Myocyte (in vitro differentiated cells): ENCODE measurements around the gene GTPBP3. TPM values are rescaled to one million over a fixed set of nuclear protein-coding genes. Genes with fewer than 3 reads are reported as not detected.

Source experiments
- DNase-seq: peaks from one replicate; pipeline ENCODE4 v3.0.0-alpha.2; 2012; ENCODE audit warnings: low read depth
- total RNA-seq: library from RNA; depleted of rRNA; stranded (reverse); fragments of >200 nt; gene quantifications from 2 replicates; pipeline ENCODE4 v1.2.3, GENCODE V29; 2014

Gene GTPBP3
- total RNA-seq, 1 donor from 2014 or later: 20.2 TPM

DNA sequence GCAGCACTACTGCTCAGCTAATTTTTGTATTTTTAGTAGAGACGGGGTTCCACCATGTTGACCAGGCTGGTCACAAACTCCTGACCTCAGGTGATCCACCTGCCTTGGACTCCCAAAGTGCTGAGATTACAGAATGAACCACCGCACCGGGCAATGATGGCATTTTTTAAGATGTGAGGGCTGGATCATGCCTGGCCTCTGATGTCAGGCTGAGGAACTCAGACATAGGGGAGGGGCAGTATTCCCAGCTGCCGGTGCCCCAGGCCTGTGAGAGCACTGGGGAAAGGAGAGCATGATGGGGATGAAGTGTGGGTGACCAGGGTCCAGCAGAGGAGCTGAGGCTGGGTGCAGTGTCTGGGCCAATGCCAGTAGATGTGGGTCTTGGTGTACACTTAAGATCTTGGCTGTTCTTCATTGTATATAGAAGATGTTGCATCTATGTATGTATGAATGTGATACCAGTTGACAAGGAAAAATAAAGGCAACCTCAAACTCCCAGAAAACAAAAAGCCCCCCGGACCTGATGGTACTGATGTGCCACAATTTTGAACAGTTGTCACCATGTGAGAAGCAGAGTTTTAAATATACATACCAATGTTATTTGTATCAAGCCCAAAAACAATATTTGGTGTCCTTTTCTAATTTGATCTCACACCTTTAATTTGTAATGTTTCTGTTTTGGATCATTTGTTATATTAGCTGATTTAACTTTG is 43.2 kb downstream of the GTPBP3 start:
- DNase-seq: no peak

DNA sequence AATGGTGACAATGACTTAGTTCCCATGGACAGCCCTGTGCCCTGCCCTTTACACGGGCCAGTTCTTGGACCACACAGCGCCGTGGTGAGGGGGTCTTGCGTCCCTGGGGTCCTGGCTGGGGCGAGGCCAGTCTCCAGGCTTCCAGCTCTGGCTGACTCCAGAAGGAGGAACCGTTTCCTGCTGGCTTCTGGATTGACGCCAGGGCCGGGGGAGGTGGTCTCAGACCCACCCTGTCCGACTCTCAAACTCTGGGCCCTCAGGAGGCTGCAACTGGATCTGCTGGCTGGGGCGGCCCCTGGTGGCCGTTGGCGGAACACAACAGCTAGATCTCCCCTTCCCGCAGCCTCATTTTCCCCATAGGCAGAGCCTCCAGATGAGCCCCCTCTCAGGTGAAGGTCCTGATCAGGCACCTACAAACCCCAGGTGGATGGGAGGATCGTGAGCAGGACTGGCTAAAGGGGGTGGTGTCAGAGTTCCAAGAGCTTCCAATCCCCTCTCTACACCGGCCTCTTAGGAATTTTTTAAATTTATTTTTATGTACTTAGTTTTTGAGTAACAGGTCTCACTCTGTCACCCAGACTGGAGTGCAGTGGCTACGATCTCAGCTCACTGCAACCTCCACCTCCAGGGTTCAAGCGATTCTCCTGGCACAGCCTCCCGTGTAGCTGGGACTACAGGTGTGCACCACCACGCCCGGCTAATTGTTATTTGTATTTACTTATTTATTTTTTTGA is 48.7 kb downstream of the GTPBP3 start:
- DNase-seq: peak; percentile 58

DNA sequence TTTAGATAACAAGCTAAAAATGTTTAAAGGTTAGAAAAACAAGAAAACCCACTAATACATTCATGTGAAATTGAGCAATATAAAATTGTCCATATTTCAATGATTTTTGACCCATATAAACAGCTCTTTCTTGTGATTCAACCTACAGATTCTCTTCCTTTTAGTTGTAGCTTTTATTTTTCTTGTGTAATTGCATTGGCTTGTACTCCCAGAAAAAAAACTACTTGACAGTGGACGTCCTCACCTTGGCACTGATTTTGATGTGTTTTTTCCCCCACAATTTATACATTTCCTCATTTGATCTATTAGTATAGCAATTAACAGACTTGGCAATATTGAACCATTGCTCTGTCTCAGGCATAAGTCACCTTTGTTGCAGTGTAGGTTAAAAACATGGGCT is 51.9 kb downstream of the GTPBP3 start:
- no peak for DNase-seq

DNA sequence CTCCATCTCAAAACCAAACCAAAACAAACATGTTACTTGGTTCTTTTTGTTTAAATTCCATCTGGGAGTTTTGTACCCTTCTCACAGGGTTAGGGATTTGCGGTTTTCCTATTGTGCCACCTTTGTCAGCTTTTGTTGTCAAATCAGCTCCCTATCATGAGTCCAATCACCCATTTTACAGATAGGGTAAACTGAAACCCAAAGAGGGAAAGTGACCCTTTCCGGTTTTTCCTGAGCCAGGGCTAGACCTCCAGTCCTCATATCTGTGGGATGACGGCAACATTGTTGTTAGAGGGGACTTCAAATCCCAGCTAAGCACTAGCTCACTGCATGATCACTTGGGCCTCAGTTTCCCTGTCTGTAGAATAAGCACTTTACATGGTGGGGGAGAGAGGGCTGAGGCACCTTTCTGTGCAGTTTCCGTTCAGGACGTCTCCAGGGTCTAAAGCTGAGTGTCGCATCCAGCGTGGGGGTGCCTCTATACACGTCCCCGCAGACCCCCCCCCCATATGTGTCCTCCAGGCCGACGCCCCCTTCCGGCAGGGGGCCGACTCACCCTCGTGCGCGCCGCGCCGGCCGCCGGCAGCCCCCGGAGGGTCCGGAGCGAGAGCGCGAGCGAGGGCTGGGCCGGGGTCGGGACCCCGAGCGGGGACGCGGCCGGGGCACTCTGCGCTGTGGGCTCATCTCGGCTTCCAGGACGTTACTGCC is 52.8 kb downstream of the GTPBP3 start:
- DNase-seq: no peak

DNA sequence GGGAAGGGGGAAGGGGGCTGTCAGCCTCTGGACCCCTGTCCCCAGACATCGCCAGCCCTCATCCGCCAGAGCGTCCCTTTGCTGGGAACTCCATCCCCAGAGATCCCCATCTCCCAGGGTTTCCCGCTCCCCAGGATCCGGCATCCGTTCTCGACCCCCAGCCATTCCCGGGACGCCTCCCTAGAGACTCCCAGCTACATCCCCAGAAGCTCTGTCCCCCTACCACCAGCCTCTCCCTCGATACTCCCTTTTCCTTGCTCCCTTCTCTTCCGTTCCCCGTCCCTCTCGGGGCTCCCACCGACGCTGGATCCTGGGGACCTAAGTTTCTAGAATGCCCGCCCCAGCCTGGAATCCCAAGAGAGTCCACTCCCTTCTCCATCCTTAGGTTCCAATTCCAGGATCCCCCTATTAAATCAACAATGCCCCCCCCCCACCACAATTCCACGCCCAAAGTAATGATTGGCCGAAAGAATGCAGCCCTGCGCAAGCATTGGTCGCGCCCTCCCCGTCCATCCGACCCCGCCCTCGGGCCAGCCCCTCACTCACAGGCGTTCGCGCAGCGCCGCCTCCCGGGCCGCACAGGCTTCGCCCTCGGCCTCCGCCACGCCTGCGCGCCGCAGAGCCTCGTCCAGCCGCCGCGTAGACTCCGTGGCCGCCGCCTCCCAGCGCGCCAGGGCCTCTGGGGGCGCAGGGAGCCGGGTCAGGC is 53.5 kb downstream of the GTPBP3 start:
- peak; percentile 85 for DNase-seq

DNA sequence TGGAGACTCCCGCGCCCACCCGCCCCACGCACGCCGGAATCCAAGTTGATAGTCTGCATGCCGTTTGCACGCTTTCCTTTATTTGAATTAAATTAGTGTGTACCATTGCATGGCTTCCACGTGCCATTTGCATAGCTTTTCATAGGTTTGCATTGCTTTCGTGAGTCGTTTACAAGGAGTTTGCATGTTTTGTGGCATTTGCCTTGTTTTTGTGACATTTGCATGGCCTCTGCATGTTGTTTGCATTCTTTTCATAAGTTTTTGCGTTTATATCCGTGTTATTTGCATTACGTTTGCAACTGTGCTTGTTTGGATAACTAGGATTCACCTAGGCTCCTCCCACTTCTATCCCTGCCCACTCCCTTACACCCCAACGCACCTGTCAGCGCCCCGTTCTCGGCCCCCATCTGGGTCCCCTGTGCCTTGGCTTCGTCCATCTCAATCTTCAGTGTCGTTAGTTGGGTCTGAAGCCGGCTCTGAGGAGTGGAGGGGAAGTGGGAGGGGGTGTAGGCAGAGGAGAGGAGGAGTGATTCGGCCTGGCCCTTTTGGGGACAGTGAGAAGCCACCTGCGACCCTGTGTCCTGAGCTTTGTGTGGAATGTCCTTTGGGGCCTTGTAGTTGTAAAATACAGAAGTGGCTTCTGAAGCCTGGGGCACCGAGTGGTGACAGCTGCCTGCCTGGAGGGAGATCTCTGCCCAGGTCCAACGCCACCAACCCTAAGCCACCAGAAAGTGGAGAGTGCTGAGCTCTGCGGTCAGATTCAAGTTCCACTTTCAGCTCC is 54.2 kb downstream of the GTPBP3 start:
- DNase-seq: peak; percentile 38

Other genes starting within 250 kb of the GTPBP3 start
- 23.1 and 23.5 TPM in 2 replicates for gene USE1, start 122.2 kb upstream of the GTPBP3 start, total RNA-seq
- gene OCEL1, start 111.3 kb upstream of the GTPBP3 start, total RNA-seq: 4.3 and 7.0 TPM in 2 replicates
- 103 and 104 TPM in 2 replicates for gene NR2F6, start 91.6 kb upstream of the GTPBP3 start, total RNA-seq
- gene USHBP1, start 72.8 kb upstream of the GTPBP3 start, total RNA-seq: not detected in 2 replicates
- gene BABAM1, start 70.1 kb upstream of the GTPBP3 start, total RNA-seq: 89.3 and 122 TPM in 2 replicates
- gene ANKLE1, start 55.7 kb upstream of the GTPBP3 start, total RNA-seq: 0.27 and 0.36 TPM in 2 replicates
- gene ABHD8, start 34.1 kb upstream of the GTPBP3 start, total RNA-seq: 24.0 and 24.8 TPM in 2 replicates
- 55.7 and 87.2 TPM in 2 replicates for gene MRPL34, start 31.7 kb upstream of the GTPBP3 start, total RNA-seq
- gene DDA1, start 28.0 kb upstream of the GTPBP3 start, total RNA-seq: 26.2 and 34.5 TPM in 2 replicates
- gene ANO8, start 2.7 kb upstream of the GTPBP3 start, total RNA-seq: 8.3 and 8.7 TPM in 2 replicates
- 0.43 TPM in 1 of 2 replicates, not detected in the other for gene PLVAP, start 39.8 kb downstream of the GTPBP3 start, total RNA-seq
- gene CCDC194, start 56.6 kb downstream of the GTPBP3 start, total RNA-seq: not detected in 2 replicates
- 0.57 and 0.62 TPM in 2 replicates for gene BST2, start 68.1 kb downstream of the GTPBP3 start, total RNA-seq
- 53.3 and 71.6 TPM in 2 replicates for gene MVB12A, start 82.5 kb downstream of the GTPBP3 start, total RNA-seq
- gene TMEM221, start 111.1 kb downstream of the GTPBP3 start, total RNA-seq: 0.31 and 2.6 TPM in 2 replicates
- gene NXNL1, start 123.4 kb downstream of the GTPBP3 start, total RNA-seq: not detected in 2 replicates
- gene SLC27A1, start 133.0 kb downstream of the GTPBP3 start, total RNA-seq: 35.8 and 41.3 TPM in 2 replicates
- 60.5 and 75.0 TPM in 2 replicates for gene PGLS, start 174.1 kb downstream of the GTPBP3 start, total RNA-seq
- gene COLGALT1, start 218.1 kb downstream of the GTPBP3 start, total RNA-seq: 83.4 and 92.8 TPM in 2 replicates